GM12872 (cell line): ENCODE measurements around the gene SCML1.

Experiments used
- TF ChIP-seq, protein P1 (sequence below): IDR thresholded peaks from 3 replicates; pipeline ENCODE4 v1.5.1; 2011; ENCODE audit warnings: low read depth, mild to moderate bottlenecking, low read length, moderate library complexity; ENCODE audit not compliant: insufficient read depth

The SCML1 gene

DNA sequence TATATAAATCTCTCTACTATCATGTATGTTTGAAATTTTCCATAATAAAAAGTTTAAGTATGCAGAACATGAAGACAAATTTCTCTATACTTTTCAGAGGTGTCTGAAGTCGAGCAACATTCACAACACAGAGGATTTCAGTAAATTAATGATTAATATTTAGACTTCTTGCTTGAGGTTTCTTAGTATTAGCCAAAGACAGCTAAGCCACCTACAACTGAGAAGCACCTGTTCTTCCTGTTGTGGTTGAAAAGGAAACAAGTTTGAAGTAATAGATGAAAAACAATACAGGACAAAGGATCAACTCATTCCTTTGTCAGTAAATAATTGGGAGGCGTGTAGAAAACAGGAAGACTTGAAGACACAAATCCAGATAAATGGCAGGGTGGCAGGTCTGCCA, 21.1 kb downstream of the SCML1 start:
- TF ChIP-seq, protein P1, sequence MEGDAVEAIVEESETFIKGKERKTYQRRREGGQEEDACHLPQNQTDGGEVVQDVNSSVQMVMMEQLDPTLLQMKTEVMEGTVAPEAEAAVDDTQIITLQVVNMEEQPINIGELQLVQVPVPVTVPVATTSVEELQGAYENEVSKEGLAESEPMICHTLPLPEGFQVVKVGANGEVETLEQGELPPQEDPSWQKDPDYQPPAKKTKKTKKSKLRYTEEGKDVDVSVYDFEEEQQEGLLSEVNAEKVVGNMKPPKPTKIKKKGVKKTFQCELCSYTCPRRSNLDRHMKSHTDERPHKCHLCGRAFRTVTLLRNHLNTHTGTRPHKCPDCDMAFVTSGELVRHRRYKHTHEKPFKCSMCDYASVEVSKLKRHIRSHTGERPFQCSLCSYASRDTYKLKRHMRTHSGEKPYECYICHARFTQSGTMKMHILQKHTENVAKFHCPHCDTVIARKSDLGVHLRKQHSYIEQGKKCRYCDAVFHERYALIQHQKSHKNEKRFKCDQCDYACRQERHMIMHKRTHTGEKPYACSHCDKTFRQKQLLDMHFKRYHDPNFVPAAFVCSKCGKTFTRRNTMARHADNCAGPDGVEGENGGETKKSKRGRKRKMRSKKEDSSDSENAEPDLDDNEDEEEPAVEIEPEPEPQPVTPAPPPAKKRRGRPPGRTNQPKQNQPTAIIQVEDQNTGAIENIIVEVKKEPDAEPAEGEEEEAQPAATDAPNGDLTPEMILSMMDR = no peak

DNA sequence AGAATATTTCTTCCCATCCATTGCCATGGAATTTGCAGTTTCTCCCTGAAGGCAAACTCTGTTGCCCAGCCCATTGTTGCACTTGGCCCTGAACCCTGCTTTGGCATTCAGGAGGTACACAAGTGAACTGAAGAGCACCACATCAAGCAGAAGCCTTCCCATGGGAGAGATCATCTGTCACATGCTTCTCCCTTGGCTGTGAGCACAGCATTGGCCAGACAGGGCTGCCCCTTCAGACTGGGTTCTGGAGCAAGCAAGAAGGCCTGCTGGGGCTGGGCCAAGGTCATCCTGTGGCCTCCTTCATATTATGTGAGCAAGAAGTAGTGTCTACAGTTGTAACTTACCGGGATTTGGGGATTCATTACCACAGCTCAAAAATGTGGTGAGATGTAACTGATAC, 22.7 kb downstream of the SCML1 start:
- TF ChIP-seq, protein P1 = no peak

DNA sequence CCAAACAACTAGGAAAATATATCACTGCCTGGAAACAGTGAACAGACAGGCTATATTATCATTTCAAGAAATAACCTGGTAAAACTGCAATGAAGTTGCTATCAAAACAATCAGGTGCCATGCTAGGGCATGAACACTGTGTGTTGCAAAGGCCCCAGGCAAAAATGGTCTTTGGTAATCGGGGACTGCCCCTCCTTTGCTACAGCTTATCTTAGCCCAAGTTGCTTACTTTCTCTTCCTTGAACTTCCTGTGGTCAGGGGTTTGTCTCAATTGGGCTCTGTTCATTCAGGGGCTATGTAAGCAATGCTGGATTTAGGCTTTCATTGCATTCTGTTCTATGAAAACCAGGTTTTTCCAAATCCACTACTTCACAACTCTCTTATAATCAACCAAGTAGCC, 30.4 kb downstream of the SCML1 start:
- TF ChIP-seq, protein P1 = no peak

DNA sequence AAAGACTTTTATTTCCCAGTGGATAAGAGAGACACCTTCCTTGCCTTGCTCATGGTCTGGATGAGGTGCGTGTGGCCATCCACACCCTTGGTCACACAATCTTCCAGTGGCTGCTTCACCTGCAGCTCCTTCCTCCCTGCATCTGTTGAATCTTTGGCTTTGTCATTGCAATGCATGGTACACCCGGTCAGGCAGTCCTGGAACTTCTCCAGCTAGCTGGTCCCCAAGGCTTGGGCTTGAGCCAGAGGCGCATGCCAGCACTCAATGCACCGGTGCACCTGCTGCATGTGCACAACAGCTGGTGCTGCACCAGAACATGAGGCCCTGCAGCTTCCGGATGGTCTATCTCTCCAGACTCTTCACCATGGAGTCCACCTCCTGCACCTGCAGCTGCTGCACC, 31.7 kb downstream of the SCML1 start:
- TF ChIP-seq, protein P1 = no peak

DNA sequence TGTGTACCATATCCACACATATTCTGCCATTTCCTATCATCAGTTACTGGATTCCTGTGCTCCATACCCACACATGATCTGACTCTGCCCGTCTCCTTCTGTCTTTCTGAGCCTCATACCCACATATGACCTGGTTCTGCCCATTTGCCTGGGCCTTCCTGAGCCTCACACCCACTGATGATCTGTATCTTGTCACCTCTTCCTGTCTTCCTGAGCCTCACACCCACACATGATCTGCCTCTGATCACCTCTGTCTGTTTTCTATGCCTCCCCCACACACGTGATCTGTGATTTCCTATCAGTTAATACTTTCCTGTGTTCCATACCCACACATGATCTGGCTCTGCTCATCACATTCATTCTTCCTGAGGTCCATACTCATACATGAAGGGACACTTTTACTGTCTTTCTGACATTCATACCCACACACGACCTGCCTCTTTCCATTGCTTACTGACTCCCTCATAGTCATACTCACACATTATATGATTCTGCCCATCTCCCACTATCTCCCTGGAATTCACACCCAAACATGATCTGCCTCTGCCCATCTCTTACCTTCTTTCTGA, 32.5 kb downstream of the SCML1 start:
- TF ChIP-seq, protein P1 = no peak

DNA sequence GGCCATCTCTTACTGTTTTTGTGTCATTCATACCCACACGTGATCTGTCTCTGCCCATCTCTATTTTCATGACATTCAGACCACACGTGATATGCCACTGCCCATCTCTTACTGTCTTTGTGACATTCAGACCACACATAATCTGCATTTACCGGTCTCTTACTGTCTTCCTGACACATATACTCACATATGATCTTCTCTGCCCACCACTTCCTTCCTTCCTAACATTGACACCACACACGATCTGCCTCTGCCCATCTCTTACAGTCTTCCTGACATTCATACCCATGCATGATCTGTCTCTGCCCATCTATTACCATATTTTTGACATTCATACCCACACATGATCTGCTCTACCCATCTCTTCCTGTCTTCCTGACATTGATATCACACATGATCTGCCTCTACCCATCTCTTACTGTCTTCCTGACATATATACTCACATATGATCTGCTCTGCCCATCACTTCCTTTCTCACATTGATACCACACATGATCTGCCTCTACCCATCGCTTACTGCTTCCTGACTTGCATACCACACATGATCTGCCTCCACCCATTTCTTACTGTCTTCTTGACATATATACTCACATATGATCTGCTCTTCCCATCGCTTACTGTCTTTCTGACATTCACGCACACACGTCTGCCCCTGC, 36.1 kb downstream of the SCML1 start:
- TF ChIP-seq, protein P1 = no peak

GRCh38 chrX:17774053-17774452, 36.8 kb downstream of the SCML1 start:
- TF ChIP-seq, protein P1 = no peak
